Measurements from ENCODE around the gene HOMER2. TPM values are rescaled to one million over a fixed set of nuclear protein-coding genes. Genes with fewer than 3 reads are reported as not detected.

HOMER2 gene
- total and polyA plus RNA-seq, 2 of the 4 experiments (the other 2 are of a cell fraction) = 0.54 to 0.79 TPM

DNA sequence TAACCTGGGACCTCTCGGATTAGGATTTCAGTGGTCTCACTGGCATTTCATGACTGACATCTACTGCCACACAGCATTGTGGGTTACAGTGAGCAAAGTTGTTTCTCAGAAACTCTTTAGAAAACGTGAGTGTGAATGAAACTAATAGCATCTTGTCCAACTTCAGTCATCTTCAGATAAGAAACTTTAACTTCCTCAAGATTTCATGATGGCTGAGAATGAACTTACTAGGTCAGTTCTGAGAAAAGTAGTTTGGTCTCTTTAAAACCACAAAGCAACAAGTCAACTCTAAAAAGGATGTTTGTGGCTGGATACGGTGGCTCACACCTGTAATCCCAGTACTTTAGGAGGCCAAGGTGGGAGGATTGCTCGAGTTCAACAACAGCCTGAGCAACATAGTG is 14.2 kb upstream of the HOMER2 start:
- Histone ChIP-seq H2BK15ac (ENCODE audit: low read depth, low read length) (no peak overlapping the region), H3K36me3 (ENCODE audit: control insufficient read depth, insufficient read depth, low read length) (no peaks in the 10 kb centered on the region), H4K8ac (ENCODE audit: low read depth in 2 of 2, low read length in 2 of 2) (no peak overlapping the region), H3K9me1 (ENCODE audit: insufficient read depth, low read length) (no peaks in the 10 kb centered on the region), H4K20me1 (ENCODE audit: insufficient read depth, low read length) (no peaks in the 10 kb centered on the region), H3K27me3 (ENCODE audit: control insufficient read depth, insufficient read depth, low read length) (no peaks in the 10 kb centered on the region; the same call in 1 of the 2 replicates), H4K5ac (ENCODE audit: low read depth, low read length) (no peak overlapping the region), H3K9me3 (ENCODE audit: control insufficient read depth, insufficient read depth, low read length) (no peaks in the 10 kb centered on the region), H2BK20ac (ENCODE audit: low read depth, low read length) (no peak overlapping the region), H3K4ac (ENCODE audit: low read depth, low read length) (no peak overlapping the region), H4K91ac (ENCODE audit: insufficient read depth, low read depth, low read length) (no peak overlapping the region), H3K9ac (ENCODE audit: low read depth, low read length) (no peak overlapping the region), H2BK120ac (ENCODE audit: low read depth, low read length) (no peak overlapping the region), H2AFZ (replicated peaks; ENCODE audit: low read length, poor library complexity) (no peak overlapping the region), H3K56ac (ENCODE audit: extremely low read depth, insufficient read depth, low read length) (no peak overlapping the region), H2BK5ac (ENCODE audit: low read depth, low read length, poor library complexity, severe bottlenecking) (no peak overlapping the region), H3K27ac (ENCODE audit: insufficient read depth, low read length) (no peak overlapping the region), H3K4me2 (ENCODE audit: low read depth, low read length) (no peak overlapping the region), H2AK5ac (ENCODE audit: low read depth, low read length) (no peak overlapping the region), H3K4me1 (ENCODE audit: control insufficient read depth, insufficient read depth, low read length) (no peaks in the 10 kb centered on the region), H2AK9ac (replicated peaks; ENCODE audit: low read depth, low read length, poor library complexity) (no peak overlapping the region), H3K23ac (ENCODE audit: low read depth, low read length) (no peak overlapping the region), H3K4me3 (ENCODE audit: insufficient read depth, low read depth, low read length) (no peak overlapping the region), H3K79me1 (ENCODE audit: low read depth in 1 of 2, low read length in 2 of 2) (no peaks in the 10 kb centered on the region), H3K14ac (replicated peaks; ENCODE audit: low read depth, low read length) (no peak overlapping the region), H3K18ac (ENCODE audit: low read depth, low read length) (no peak overlapping the region)
- intact Hi-C loops (cut with micrococcal nuclease) = no loop called here
- TF ChIP-seq MAFK (IDR thresholded peaks at IDR 0.05; ENCODE audit: low read depth, low read length) (no peak), SMC3 (IDR thresholded peaks at IDR 0.05; ENCODE audit: low read depth, low read length) (no peak), MAZ (IDR thresholded peaks at IDR 0.05; ENCODE audit: borderline replicate concordance, low read depth, low read length) (no peak), MXI1 (IDR thresholded peaks at IDR 0.05; ENCODE audit: borderline replicate concordance, low read depth, low read length) (no peak), BHLHE40 (IDR thresholded peaks at IDR 0.05; ENCODE audit: low read depth, low read length) (no peak), RAD21 (IDR thresholded peaks at IDR 0.05; ENCODE audit: low read length) (no peak), RCOR1 (IDR thresholded peaks at IDR 0.05; ENCODE audit: insufficient replicate concordance, low read length) (no peak), FOS (IDR thresholded peaks at IDR 0.05; ENCODE audit: low read depth, low read length) (no peak), CEBPB (IDR thresholded peaks at IDR 0.05; ENCODE audit: low read depth, low read length) (no peak), RFX5 (IDR thresholded peaks at IDR 0.05; ENCODE audit: low read depth, low read length) (no peak)
- TF ChIP-seq, protein P1, sequence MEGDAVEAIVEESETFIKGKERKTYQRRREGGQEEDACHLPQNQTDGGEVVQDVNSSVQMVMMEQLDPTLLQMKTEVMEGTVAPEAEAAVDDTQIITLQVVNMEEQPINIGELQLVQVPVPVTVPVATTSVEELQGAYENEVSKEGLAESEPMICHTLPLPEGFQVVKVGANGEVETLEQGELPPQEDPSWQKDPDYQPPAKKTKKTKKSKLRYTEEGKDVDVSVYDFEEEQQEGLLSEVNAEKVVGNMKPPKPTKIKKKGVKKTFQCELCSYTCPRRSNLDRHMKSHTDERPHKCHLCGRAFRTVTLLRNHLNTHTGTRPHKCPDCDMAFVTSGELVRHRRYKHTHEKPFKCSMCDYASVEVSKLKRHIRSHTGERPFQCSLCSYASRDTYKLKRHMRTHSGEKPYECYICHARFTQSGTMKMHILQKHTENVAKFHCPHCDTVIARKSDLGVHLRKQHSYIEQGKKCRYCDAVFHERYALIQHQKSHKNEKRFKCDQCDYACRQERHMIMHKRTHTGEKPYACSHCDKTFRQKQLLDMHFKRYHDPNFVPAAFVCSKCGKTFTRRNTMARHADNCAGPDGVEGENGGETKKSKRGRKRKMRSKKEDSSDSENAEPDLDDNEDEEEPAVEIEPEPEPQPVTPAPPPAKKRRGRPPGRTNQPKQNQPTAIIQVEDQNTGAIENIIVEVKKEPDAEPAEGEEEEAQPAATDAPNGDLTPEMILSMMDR (conservative IDR thresholded peaks at IDR 0.05; ENCODE audit: low read depth, low read length) = no peak
- TF ChIP-seq, protein P2, sequence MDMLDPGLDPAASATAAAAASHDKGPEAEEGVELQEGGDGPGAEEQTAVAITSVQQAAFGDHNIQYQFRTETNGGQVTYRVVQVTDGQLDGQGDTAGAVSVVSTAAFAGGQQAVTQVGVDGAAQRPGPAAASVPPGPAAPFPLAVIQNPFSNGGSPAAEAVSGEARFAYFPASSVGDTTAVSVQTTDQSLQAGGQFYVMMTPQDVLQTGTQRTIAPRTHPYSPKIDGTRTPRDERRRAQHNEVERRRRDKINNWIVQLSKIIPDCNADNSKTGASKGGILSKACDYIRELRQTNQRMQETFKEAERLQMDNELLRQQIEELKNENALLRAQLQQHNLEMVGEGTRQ (IDR thresholded peaks at IDR 0.05; ENCODE audit: low read depth, low read length) = no peak
- TF ChIP-seq, protein P3, sequence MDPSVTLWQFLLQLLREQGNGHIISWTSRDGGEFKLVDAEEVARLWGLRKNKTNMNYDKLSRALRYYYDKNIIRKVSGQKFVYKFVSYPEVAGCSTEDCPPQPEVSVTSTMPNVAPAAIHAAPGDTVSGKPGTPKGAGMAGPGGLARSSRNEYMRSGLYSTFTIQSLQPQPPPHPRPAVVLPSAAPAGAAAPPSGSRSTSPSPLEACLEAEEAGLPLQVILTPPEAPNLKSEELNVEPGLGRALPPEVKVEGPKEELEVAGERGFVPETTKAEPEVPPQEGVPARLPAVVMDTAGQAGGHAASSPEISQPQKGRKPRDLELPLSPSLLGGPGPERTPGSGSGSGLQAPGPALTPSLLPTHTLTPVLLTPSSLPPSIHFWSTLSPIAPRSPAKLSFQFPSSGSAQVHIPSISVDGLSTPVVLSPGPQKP (IDR thresholded peaks at IDR 0.05; ENCODE audit: borderline replicate concordance, low read depth, low read length) = no peak
- in situ Hi-C loops (cut with MboI; ENCODE audit: low sequenced_read_pairs) = no loop called here
- ATAC-seq (ENCODE audit: low read depth) = no peak
- no CpG with 5 or more reads among the region's 4 CpGs for WGBS, 2 experiments (ENCODE audit: extremely low coverage in 2 of 2, insufficient read length in 1 of 2)
- no peak for DNase-seq
- dilution Hi-C loops (cut with HindIII; ENCODE audit: low sequenced_read_pairs, unreplicated experiment) = no loop called here
- ChIA-PET CTCF (no interaction called here), POLR2A (ENCODE audit: unreplicated experiment) (no interaction called here)
- BruUV-seq (replicated peaks) = no TSS peak
